ENCODE measurements around the gene ANKIB1. TPM values are rescaled to one million over a fixed set of nuclear protein-coding genes. Genes with fewer than 3 reads are reported as not detected.

The ANKIB1 gene
- total and polyA plus RNA-seq, 9 of the 15 experiments (the other 6 are each of a cell fraction or from before 2014, with no cell fraction given) = 5.9 to 25.2 (median 16.1) TPM

DNA sequence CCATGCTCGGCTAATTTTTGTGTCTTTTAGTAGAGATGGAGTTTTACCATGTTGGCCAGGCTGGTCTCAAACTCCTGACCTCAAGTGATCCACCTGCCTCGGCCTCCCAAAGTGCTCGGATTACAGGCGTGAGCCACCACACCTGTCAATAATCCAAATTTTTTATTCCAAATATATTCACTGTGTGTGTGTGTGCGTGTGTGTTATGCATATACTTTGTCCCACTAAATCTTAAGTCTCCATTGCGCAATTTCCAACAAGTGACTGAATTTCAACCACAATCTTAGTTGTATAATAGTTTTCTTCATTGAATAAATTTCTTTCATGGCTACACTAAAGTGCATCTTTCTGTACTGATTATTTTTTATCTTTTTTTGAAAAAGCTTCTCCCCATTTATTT lies 2.8 kb upstream of the ANKIB1 start (continued):
- TF ChIP-seq CEBPG (CRISPR knock-in tag; IDR thresholded peaks at IDR 0.05) (peak; percentile 66), CEBPG (tag; conservative IDR thresholded peaks at IDR 0.05 in 1 of 2, IDR thresholded peaks at IDR 0.05 in 1 of 2) (peak; percentile 69 to 98; a peak in 3 of 4 replicates), ZNF707 (CRISPR knock-in tag; conservative IDR thresholded peaks at IDR 0.05) (no peak), ESRRA (IDR thresholded peaks at IDR 0.05; ENCODE audit: borderline replicate concordance, low read depth) (no peak), POLR2B (IDR thresholded peaks at IDR 0.05; ENCODE audit: low read depth, partially characterized antibody) (no peak), ZNF436 (CRISPR knock-in tag; IDR thresholded peaks at IDR 0.05) (no peak)
- TF ChIP-seq, protein P1, sequence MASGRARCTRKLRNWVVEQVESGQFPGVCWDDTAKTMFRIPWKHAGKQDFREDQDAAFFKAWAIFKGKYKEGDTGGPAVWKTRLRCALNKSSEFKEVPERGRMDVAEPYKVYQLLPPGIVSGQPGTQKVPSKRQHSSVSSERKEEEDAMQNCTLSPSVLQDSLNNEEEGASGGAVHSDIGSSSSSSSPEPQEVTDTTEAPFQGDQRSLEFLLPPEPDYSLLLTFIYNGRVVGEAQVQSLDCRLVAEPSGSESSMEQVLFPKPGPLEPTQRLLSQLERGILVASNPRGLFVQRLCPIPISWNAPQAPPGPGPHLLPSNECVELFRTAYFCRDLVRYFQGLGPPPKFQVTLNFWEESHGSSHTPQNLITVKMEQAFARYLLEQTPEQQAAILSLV (tag; IDR thresholded peaks at IDR 0.05) = 0 out of 2 replicates have a peak, but pooled peaks have one; percentile 61

DNA sequence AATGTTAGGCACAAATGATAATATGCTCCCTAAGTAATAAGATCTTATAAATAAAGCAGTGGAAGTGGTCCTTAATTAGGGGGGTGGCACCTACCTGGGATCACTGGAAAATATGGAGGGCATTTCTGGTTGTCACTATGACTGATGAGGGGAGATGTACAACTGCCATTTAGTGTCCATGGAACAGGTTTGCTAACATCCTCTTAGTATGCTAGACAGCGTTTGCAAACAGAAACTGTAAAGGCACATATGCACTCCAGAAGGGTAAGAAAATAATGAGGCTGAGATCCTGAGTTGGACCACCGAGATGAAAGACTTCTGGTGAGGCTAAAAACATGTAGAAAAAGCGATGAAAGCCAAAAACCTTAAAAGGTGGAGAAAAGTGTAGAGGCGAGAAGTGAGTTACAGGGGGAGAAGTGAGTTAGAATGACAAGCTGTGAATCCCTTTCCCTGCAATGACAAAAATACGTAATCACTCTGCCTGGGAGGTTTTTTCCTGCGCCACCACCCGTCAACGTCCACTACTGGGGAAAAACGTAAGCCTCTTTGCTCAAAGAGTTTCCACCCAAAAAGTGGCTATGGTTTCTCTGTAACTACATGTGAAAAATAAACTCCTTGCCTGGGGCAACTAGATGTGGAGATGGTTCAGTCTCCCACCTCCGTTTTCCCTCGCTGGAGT lies 827 bp upstream of the ANKIB1 start:
- peaks cover 33% of the 10 kb centered on the region for H3K36me3 ChIP-seq (ENCODE audit: control insufficient read depth, insufficient read depth, low read length)
- 0% methylated on average over 11 of the region's 11 CpGs for WGBS (ENCODE audit: insufficient coverage, low coverage, missing lambda C conversion rate)
- H3K9me3 ChIP-seq (replicated peaks; ENCODE audit: control insufficient read depth, insufficient read depth, low read depth, low read length) = no peaks in the 10 kb centered on the region
- peak in 1 of 4 experiments; percentile 62 for DNase-seq (ENCODE audit: extremely low read depth in 1 of 4, low spot score in 3 of 4)
- H3K4me2 ChIP-seq (ENCODE audit: insufficient read depth, low read length) = peak overlapping the region; percentile 98
- no peaks in the 10 kb centered on the region for H4K20me1 ChIP-seq (replicated peaks; ENCODE audit: control insufficient read depth, insufficient read depth, low read length)
- CTCF ChIA-PET (ENCODE audit: low intra/inter-chr PET ratio) = interaction anchor here (0.5 kb wide), 1 partner anchor 113 kb away, joined by 3 read pairs; no protein-coding TSS in a partner anchor
- ATAC-seq = peak; percentile 44
- H3K79me2 ChIP-seq (ENCODE audit: control insufficient read depth, insufficient read depth, low read length) = peaks cover 69% of the 10 kb centered on the region
- intact Hi-C loops (cut with micrococcal nuclease) (loop anchor here (2.0 to 10.0 kb wide), 6 partner anchors 50 to 360 kb away; partner anchors contain the start of genes CYP51A1, GATAD1 and MTERF1), in situ Hi-C loops (cut with MboI) (no loop called here)
- no TSS peak for BruUV-seq (replicated peaks)
- H3K4me3 ChIP-seq = peak overlapping the region; percentile 59
- H3K4me1 ChIP-seq (replicated peaks in 1 of 2; ENCODE audit: control insufficient read depth in 2 of 2, insufficient read depth in 2 of 2, low read length in 2 of 2) = peaks cover 0 to 8% of the 10 kb centered on the region in 2 experiments; a peak in 3 of 5 replicates
- no peaks in the 10 kb centered on the region for H3K9me1 ChIP-seq (ENCODE audit: control insufficient read depth, insufficient read depth, low read length)
- H3K27me3 ChIP-seq (ENCODE audit: control insufficient read depth in 2 of 2, insufficient read depth in 2 of 2, low read length in 2 of 2) = no peaks in the 10 kb centered on the region
- peak overlapping the region; percentile 92 for H3K27ac ChIP-seq (ENCODE audit: extremely low read depth, low read depth, low read length)
- no peak for FAIRE-seq
- H3K9ac ChIP-seq (ENCODE audit: insufficient read depth in 1 of 2, low read depth in 2 of 2, low read length in 2 of 2) = peak overlapping the region; percentile 91 to 99
- POLR2A ChIA-PET = interaction anchor here (0.6 to 1.8 kb wide), 17 partner anchors 9 to 305 kb away, joined by 3 to 9 read pairs (median 4); partner anchors contain the start of gene CYP51A1
- H2AFZ ChIP-seq (ENCODE audit: low read depth, low read length) = peak overlapping the region; percentile 84
- TF ChIP-seq MEIS2 (IDR thresholded peaks at IDR 0.05; ENCODE audit: partially characterized antibody) (peak; percentile 69), KAT7 (CRISPR knock-in tag; IDR thresholded peaks at IDR 0.05; ENCODE audit: borderline replicate concordance) (0 out of 2 replicates have a peak, but pooled peaks have one; percentile 53), NUFIP1 (IDR thresholded peaks at IDR 0.05; ENCODE audit: partially characterized antibody) (no peak), ZNF143 (CRISPR knock-in tag; IDR thresholded peaks at IDR 0.05) (no peak), BHLHE40 (IDR thresholded peaks at IDR 0.05; ENCODE audit: low read length) (no peak), YY1 (IDR thresholded peaks at IDR 0.05; ENCODE audit: borderline replicate concordance in 1 of 3, control insufficient read depth in 1 of 3, extremely low read depth in 1 of 3, insufficient read depth in 3 of 3, insufficient read length in 1 of 3, insufficient replicate concordance in 2 of 3, low read depth in 1 of 3, low read length in 2 of 3) (peak in 1 of 3 experiments; percentile 44), NFE2 (IDR thresholded peaks at IDR 0.05; ENCODE audit: low read depth) (0 out of 2 replicates have a peak, but pooled peaks have one; percentile 1), TEAD4 (IDR thresholded peaks at IDR 0.05; ENCODE audit: low read length) (peak; percentile 3; the same call in 1 of the 2 replicates), TEAD4 (CRISPR knock-in tag; IDR thresholded peaks at IDR 0.05; ENCODE audit: borderline replicate concordance) (no peak), DPF2 (IDR thresholded peaks at IDR 0.05) (no peak)
- TF ChIP-seq, protein P2, sequence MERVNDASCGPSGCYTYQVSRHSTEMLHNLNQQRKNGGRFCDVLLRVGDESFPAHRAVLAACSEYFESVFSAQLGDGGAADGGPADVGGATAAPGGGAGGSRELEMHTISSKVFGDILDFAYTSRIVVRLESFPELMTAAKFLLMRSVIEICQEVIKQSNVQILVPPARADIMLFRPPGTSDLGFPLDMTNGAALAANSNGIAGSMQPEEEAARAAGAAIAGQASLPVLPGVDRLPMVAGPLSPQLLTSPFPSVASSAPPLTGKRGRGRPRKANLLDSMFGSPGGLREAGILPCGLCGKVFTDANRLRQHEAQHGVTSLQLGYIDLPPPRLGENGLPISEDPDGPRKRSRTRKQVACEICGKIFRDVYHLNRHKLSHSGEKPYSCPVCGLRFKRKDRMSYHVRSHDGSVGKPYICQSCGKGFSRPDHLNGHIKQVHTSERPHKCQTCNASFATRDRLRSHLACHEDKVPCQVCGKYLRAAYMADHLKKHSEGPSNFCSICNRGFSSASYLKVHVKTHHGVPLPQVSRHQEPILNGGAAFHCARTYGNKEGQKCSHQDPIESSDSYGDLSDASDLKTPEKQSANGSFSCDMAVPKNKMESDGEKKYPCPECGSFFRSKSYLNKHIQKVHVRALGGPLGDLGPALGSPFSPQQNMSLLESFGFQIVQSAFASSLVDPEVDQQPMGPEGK (CRISPR knock-in tag; IDR thresholded peaks at IDR 0.05; ENCODE audit: borderline replicate concordance) = no peak

Measured in K562 (cell line).